Stimulated activated CD4-positive, alpha-beta T cell treated with anti-CD3 and anti-CD28 coated beads, Interleukin-1b, Interleukin-23, amount 100 ng/mL, for 24 hours (primary cell): Measurements from ENCODE around the gene LDLRAD3.

ENCODE experiments used
- DNase-seq, 4 experiments: peaks; one replicate each; pipeline ENCODE4 v3.0.0-alpha.2; 2020; ENCODE audit warnings: low read depth in 4 of 4, low spot score in 1 of 4

The LDLRAD3 gene

GRCh38 chr11:36229091-36229705 lies 285.3 kb downstream of the LDLRAD3 start:
- no peak for DNase-seq

GRCh38 chr11:36230779-36231699 lies 287.2 kb downstream of the LDLRAD3 start:
- DNase-seq = no peak

DNA sequence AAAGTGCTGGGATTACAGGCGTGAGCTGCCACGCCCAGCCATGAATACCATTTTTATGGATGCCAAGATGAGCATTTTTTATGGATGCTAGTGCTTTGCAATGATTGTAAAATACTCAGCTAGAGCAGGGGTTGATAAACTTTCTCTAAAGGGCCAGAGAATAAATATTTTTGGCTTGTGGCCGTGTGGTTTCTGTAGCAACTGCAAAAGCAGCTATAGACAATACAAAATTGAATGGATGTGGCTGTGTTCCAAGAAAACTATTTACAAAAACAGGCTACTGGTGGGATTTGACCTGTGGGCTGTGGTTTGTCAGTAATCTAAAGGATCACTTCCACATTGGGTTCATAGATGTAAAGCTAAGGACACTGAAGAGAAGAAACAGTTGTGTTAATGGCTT lies 289.3 kb downstream of the LDLRAD3 start:
- no peak for DNase-seq

DNA sequence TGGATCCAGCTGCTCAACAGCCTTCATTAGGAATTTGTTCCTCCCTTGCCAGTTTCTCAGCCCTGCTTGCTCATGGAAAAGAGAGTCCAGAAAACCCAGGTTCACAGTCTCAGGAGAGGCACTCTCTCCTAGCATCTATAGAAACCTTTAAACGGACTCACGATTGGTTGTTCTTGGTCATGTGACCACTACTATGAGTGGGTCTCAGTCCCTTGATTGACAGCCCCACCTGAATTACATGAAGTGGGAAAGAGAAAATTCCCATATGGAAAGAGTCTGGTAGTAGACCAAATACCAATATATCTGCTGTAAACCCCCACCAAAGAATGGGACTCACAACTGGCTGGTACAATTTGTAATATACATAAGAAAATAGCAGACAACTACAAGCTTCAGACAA lies 291.0 kb downstream of the LDLRAD3 start:
- no peak for DNase-seq

- no peak for DNase-seq
These were observed 291.9 kb downstream of the LDLRAD3 start for GRCh38 chr11:36235750-36236149.

- DNase-seq = no peak
These were observed 293.5 kb downstream of the LDLRAD3 start for GRCh38 chr11:36237391-36237790.

GRCh38 chr11:36238036-36238631 lies 294.3 kb downstream of the LDLRAD3 start:
- DNase-seq = no peak

GRCh38 chr11:36238881-36239280 lies 295.0 kb downstream of the LDLRAD3 start:
- no peak for DNase-seq

- DNase-seq = no peak
These were observed 295.8 kb downstream of the LDLRAD3 start for GRCh38 chr11:36239636-36240035.

- no peak for DNase-seq
These were observed 296.3 kb downstream of the LDLRAD3 start for GRCh38 chr11:36240173-36240572.

GRCh38 chr11:36240801-36241200 lies 296.9 kb downstream of the LDLRAD3 start:
- no peak for DNase-seq

DNA sequence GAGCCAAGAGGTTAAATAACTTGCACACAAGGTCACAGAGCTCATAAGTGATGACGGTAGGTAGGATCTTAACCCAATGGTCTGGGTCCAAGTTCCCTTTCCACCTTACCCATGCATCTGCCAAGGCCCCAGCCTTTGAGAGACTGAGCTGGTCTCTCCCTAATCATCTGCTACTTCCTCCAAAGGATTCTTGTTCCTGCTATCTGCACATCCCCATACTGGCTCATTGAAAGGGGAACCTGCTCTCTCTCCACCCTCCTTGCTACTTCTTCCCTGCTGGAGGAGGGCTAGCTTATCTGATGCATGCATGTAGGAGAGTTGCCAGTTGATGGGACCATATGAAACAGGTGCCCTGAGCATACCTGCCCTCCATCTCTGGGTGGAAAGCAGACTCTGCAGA lies 297.6 kb downstream of the LDLRAD3 start:
- no peak for DNase-seq

DNA sequence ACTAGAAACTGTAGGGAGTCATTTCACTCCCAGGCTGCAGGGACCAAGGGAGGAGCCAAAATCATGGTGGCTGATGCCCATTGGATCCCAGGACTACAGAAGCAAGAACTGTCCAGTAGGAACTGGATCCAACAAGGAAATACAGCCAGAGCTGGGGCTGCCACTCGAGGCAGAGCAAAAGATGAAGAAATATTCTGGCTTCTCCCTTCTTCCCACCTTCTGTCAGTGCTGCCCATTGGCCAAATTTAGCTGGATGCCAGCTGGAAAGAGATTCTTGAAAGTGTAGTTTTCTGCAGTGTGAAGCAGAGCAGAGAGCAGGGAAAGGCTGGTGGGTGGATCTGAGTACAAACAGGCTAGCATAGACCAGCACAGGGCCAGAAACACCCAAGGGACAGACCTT lies 299.8 kb downstream of the LDLRAD3 start:
- DNase-seq = no peak

- DNase-seq = no peak
These were observed 303.6 kb downstream of the LDLRAD3 start for GRCh38 chr11:36247493-36247892.

DNA sequence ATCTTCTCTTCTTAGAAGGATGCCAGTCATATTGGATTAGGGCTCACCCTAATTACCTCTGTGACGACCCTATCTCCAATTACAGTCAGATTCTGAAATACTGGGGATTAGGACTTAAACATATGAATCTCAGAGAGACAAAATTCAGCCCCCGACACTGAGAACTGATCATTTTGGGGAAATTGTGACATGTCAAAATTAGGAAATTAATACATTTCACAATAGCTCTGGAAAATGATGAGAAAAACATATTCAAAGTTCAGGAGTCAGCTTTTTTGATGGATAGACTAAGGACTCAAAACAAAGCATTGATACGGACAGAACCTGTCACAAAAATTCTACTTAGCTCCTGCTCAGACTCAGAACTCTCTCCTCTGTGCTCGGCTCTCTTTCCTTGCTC lies 304.6 kb downstream of the LDLRAD3 start:
- DNase-seq = no peak

DNA sequence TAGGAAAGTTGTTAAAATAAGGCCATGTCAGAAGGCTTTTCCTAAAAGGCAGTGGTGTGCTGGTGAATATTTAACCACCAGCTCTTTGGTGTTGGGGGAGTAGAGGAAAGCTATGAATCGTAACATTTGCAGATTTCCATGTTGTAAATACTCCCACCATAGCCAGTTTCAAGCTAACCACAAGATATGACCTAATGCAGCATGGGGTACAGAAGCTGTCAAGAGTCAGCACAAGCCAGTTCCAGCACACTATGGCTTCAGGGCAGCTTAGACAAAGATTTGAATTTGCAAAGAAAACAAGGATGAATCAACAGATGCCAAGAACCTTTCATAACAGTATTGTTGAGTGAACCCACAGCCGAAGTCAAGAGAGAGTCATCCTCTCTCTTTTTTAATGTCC lies 305.4 kb downstream of the LDLRAD3 start:
- DNase-seq = no peak

- DNase-seq = no peak
These were observed 308.0 kb downstream of the LDLRAD3 start for GRCh38 chr11:36251823-36252222.

DNA sequence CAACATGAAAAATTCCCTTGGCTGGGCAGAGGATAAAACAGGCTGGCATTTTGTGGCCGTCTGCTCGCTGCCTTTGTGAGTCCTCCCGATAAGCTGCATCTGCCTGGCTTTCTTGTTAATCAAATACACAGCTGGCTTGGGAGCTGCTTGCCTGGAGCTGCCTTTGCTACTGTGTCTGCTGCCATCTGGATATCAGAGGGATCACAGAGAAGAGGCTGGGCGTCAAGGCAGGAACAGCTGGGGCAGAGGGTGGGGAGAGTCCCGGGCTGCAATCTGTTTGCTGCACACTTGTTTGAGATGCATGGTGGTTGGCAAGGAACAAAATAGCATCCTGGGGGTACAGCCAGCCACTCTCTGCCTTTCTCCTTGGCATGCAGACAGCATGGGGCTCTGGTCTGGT lies 309.4 kb downstream of the LDLRAD3 start:
- no peak for DNase-seq

DNA sequence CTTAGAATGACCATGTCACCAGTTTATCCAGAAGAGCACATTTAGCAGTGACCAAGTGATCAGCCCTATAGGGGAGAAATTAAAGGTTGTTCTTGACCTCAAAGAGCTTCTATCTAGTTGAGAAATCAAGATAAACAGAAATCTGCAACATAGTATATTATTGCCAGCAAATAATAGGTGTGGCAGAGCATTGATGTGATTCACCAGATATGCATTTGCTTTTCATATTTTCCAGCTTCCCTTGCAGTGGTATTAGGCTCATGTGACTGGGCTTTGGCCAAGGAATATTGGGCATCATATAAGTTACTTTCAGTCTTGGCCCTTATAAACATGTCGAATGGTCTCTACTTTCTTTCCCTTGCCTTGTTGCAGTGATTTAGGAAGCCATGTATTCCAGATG lies 310.9 kb downstream of the LDLRAD3 start:
- DNase-seq = no peak

DNA sequence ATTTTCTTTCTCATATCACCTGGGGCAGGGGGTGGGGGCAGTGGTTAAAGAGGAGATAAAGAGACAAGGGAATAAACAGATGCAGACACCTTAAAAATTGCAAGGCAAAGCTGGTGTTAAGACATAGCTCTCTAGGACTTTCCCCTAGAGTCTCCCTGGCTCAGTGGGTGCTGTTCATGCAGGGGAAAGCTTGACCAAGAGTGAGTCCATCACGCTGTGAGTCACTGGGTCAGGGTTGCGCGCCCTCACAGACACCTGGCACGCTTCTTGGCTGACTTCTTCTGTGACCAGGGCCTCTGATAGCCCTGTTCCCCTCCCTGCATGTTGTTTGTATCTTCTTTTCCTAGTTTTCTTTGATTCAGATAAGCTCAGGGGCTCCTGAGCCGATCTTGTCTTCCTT lies 313.5 kb downstream of the LDLRAD3 start:
- no peak for DNase-seq

DNA sequence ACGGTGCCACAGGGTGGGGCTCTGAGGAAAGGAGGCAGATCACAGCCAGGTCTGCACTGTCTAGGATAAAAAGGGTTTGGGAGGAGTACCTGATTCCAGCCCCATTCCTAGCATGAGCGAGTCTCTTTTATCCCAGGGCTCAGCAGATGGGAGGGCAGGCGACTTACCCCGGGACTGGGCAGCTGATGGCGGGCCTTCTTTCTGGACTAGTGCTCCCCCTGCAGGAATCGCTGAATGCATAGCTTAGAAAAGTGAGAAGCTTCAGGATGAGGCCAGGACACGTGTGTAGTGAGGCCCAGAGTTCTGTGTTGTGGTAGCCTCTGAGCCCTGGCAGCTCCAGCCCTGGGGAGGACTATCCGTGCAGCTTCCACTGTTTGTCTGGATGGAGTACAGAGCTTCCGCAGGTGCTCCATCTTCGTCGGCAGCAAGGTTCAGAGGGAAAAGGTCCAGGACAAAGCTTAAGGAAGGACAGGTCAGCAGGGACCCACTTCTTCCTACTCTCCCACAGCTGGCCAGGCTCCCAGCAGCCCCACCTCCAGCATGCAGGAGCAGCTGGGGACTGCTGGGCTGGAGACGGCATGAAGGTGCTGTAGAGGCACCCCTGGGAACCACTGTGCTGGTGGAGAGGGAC lies 315.0 kb downstream of the LDLRAD3 start:
- peak in 1 of 4 experiments; percentile 10 for DNase-seq

- no peak for DNase-seq
These were observed 317.2 kb downstream of the LDLRAD3 start for GRCh38 chr11:36261094-36261493.
